NCI-H1105 treated with DMSO at 0.1 percent for 48 hours (cell line): ENCODE results near the gene CPNE4.

Experiments used
- DNase-seq: peaks from one replicate; lab custom pipeline; 2025; lab: John Stamatoyannopoulos, UW

Gene CPNE4

GRCh38 chr3:131733086-131733841, 301.6 kb downstream of the CPNE4 start:
- no peak for DNase-seq

DNA sequence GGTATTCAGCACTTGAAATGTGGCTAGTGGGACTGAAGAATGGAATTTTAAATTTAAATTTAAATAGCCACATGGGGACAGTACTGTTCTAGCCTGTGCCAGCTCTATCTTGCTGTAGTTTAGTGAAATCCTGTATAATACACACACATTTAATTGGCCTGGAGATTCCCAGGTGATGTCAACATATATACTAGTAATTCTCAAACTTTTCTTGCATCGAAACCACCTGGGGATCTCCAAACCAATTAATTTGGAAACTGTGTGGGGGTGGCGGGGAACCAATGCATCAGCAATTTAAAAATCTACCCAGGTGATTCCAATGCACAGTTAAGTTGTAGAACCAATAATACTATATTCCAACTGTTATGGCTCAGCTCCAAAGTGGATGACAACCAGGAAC, 303.1 kb downstream of the CPNE4 start:
- no peak for DNase-seq

DNA sequence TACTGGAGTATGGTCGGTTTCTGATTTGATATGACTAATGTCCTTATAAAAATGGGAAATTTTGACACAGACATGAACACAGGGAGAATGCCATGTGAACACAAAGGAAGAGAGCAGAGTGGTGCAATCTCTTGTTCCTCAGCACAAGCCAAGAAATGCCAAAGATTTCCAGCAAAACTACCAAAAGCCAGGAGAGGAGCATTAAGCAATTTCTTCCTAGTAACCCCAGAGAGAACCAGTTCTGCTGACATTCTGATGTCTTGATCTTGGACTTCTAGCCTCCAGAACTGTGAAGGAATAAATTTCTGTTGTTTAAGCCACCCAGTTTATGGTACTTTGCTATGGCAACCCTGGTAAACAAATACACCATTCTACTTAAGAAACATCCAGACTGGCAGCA, 304.2 kb downstream of the CPNE4 start:
- no peak for DNase-seq

DNA sequence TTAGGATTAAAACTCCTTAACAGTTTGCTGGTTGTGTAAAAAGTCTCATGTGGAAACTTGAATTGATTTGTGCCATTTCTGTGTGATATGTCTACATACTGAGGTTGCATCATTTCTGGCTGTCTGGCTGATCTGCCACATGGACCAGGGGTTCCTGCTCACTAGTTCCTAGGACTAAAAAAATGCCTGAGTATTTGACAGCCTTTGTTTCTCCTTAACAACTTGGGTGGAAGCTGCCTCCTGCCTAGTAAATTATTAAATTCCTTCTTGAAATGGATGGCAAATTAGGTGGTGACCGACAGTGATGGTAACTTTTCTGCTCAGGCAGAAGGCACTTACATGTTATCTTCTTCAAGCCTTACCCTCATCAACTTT, 305.2 kb downstream of the CPNE4 start:
- no peak for DNase-seq

GRCh38 chr3:131728898-131729642, 305.7 kb downstream of the CPNE4 start:
- no peak for DNase-seq

DNA sequence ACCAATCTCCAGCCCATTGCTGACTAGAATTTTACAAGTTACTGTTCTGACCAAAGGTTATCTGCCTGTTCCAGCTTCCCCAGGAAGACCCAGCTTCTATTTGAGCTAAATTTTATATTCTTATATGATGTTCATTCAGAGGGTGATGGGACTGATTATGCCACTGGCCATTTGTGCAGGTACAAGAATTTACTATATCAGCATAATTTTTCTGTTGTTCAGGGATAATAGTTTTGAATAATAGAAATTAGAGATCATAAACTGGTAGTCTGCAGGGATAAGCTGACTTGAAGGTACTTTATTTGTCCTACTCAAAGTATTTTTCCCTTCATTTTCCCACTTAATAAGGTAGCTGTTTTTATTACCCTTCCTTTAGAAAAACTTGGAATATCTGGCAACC, 309.4 kb downstream of the CPNE4 start:
- DNase-seq = no peak

- DNase-seq = no peak
These were observed 311.5 kb downstream of the CPNE4 start for GRCh38 chr3:131723343-131723742.

DNA sequence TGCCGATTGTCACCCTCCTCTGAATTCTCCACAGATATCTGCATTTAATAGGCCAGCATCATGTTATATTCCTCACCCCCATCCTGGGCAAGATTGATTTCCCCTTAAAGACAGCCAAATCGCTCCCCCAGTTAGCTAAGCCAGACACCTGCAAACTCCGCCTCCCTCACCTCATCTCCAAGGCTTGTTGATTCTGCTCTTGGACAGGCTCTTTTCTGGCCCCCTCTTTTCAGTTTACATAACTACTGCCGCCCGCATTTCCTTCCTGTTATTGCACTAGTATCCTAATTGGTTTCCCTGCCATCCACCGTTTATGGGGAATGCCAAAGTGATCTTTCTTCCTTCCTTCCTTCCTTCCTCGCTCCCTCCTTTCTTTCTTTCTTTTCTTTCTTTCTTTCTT, 317.3 kb downstream of the CPNE4 start:
- no peak for DNase-seq

- DNase-seq = no peak
These were observed 317.9 kb downstream of the CPNE4 start for GRCh38 chr3:131716943-131717342.

- DNase-seq = no peak
These were observed 318.8 kb downstream of the CPNE4 start for GRCh38 chr3:131716007-131716406.

DNA sequence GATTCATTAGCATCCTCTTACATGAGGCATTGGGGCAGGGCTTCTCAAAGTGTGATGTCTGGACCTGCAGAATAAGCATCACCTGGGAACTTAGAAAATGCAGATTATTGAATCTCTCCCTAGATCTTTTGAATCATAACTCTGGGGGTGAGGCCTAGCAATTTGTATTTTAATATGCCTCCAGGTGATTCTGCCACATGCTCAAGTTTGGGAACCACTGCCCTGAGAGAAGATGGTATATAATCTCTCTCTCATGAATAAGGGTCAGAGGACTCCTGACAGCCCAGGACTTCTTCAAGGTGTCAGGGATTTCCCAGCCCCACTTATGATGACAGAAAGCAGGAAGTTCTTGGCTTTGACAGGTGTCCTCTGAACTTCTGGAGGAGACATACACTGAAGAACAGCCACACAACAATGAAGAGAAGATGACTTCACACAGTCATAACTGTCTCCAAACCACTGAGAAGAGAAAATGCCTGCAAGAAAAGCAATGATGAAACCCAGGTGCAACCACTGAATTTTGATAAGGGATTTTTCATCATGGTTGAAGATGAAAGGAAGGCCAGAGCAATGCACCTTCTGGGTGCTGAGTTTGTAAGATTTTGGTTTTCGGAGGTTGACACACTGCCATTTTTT, 320.1 kb downstream of the CPNE4 start:
- no peak for DNase-seq

DNA sequence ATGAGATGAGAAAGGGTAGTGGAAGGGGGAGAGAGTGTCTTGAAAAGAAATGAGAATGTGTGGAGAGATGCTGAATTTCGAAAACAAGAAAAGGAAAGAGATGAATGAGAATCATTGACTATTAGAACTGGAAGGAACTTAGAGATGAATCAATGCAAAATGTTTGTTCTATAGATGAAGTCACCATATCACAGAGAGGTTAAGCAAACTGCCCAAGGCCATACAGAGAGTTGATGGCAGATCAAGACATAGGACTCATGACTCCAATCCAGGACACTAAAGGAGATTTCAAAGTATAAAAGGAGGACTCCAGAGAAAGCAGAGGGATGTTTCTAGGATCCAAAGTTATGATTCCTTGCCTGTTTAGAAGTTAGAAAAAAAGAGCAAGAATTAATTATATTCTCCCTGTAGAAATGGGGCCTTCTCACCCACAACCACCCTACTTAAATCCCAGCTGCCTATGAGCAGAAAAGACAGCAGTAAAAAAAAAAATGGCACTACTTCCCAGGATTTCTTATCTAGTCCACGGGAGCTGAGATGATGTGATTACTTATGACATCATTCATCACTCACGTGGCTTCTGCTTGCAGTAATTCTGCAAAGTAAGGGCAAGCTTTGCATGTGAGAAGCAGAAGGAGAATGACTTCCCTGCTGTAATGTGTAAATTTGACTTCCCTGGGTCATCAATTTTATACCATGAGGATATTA, 321.2 kb downstream of the CPNE4 start:
- DNase-seq = no peak

GRCh38 chr3:131712662-131713061, 322.2 kb downstream of the CPNE4 start:
- DNase-seq = peak; percentile 59

GRCh38 chr3:131711114-131711768, 323.6 kb downstream of the CPNE4 start:
- DNase-seq = no peak

DNA sequence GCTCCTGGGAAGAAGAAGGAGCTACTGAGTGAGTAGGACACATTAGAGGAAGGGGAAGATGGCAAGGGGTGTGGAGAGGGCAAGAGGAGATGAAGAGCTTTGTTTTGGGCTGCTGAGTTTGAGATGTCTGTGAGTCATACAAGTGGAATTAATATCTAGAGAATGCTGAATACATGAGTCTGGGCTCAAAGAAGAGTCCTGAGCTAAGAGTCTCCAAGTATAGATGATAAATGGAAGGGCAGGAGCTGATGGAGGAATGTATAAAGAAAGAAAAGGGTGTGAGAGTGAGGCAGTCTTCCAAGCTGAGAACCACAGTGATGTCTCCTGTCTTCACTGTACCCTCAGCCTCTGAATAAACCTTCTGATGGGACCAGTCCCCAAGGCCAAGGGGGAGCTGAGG, 326.6 kb downstream of the CPNE4 start:
- DNase-seq = no peak

DNA sequence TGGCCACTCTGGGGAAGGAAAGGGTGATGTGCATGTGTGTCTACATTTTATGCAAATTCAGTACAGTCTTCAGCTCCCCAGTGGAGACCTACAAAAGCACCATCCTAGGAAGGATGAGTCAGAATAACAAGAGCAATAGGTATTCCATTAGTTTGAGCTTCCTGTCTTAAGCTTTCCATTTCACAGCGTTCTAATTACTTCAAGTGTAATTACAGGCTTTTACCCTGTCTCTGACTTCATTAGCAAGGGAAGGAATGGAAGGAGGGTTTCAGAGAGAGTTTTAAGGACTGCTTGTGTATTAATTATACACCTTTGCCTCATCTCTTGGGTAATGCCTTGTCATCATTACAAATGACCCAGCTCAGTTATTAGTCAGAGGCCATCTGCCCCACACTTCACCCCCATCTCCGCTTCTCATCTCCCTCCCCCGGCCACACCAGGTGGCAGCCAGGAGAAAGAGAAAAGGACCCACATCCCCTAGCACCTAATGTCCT, 329.2 kb downstream of the CPNE4 start:
- peak; percentile 87 for DNase-seq

- no peak for DNase-seq
These were observed 329.7 kb downstream of the CPNE4 start for GRCh38 chr3:131705099-131705498.

- no peak for DNase-seq
These were observed 330.7 kb downstream of the CPNE4 start for GRCh38 chr3:131704098-131704497.

- no peak for DNase-seq
These were observed 332.7 kb downstream of the CPNE4 start for GRCh38 chr3:131702146-131702545.

DNA sequence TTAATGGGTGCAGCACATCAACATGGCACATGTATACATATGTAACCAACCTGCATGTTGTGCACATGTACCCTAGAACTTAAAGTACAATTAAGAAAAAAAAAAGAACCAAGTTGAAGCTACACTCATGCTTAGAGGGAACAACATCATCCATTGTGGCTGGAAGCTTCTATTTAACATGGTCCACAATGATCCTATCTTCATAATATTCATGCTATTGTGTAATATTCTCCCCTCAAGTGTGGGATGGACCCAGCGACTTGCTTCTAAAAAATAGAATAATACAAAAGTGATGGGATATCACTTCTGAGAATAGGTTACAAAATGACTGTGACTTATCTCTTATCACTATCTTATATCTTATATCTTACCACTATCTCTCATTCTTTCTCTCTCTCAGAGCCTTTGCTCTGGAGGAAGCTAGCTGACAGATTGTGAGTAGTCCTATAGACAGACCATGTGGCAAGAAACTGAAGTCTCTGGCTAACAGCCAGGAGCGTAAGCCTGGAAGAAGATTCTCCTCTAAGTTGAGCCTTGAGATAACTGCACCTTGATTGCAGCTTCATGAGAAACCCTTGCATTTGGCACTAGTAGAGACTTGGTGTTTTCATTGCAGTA, 333.6 kb downstream of the CPNE4 start:
- no peak for DNase-seq

- DNase-seq = no peak
These were observed 335.8 kb downstream of the CPNE4 start for GRCh38 chr3:131699001-131699400.
